Neural progenitor cell (in vitro differentiated cells): Measurements from ENCODE around the gene DNM2. TPM values are rescaled to one million over a fixed set of nuclear protein-coding genes. Genes with fewer than 3 reads are reported as not detected.

Source experiments
- DNase-seq: peaks from one replicate; pipeline ENCODE4 v3.0.0-alpha.2; 2016; ENCODE audit warnings: low spot score
- H2AFZ ChIP-seq: fragments of 200-600 bp; sonication (generic); replicated peaks from 2 replicates; pipeline ENCODE4 v1.6.1; 2016; ENCODE audit warnings: antibody characterized with exemption
- H3F3A ChIP-seq: fragments of 200-600 bp; sonication (generic); 2 replicates; pipeline ENCODE4 v1.6.1; 2016; ENCODE audit warnings: antibody characterized with exemption, low read depth
- H3K27ac ChIP-seq: fragments of 200-600 bp; sonication (generic); 2 replicates; pipeline ENCODE4 v1.5.1; 2016; ENCODE audit warnings: mild to moderate bottlenecking
- H3K27me3 ChIP-seq: fragments of 200-600 bp; sonication (generic); 2 replicates; pipeline ENCODE4 v1.6.1; 2016; ENCODE audit warnings: mild to moderate bottlenecking, moderate library complexity
- H3K36me3 ChIP-seq: fragments of 200-600 bp; sonication (generic); 2 replicates; pipeline ENCODE4 v1.5.1; 2016
- H3K4me1 ChIP-seq: fragments of 200-600 bp; sonication (generic); 2 replicates; pipeline ENCODE4 v1.6.1; 2016; ENCODE audit warnings: mixed run types
- H3K4me2 ChIP-seq: fragments of 200-600 bp; sonication (generic); 2 replicates; pipeline ENCODE4 v1.6.1; 2016
- H3K4me3 ChIP-seq: fragments of 200-600 bp; sonication (generic); 2 replicates; pipeline ENCODE4 v1.5.1; 2016
- H3K79me2 ChIP-seq: fragments of 200-600 bp; sonication (generic); 2 replicates; pipeline ENCODE4 v1.6.1; 2016; ENCODE audit warnings: low read depth
- H3K9ac ChIP-seq: fragments of 200-600 bp; sonication (generic); 2 replicates; pipeline ENCODE4 v1.6.1; 2016
- H3K9me3 ChIP-seq: fragments of 200-600 bp; sonication (generic); 2 replicates; pipeline ENCODE4 v1.5.1; 2016; ENCODE audit warnings: low read depth
- H4K20me1 ChIP-seq: fragments of 200-600 bp; sonication (generic); 2 replicates; pipeline ENCODE4 v1.6.1; 2016; ENCODE audit warnings: low read depth
- H3K27ac Mint-ChIP-seq: 3 replicates; pipeline ENCODE4 v1.8.0; 2021; ENCODE audit warnings: mixed read lengths
- H3K27me3 Mint-ChIP-seq: 2 replicates; pipeline ENCODE4 v1.8.0; 2022; ENCODE audit warnings: low read depth, mild to moderate bottlenecking, inconsistent platforms, moderate library complexity, mixed read lengths; ENCODE audit not compliant: insufficient read depth
- H3K36me3 Mint-ChIP-seq: 3 replicates; pipeline ENCODE4 v1.8.0; 2021; ENCODE audit warnings: mixed read lengths
- H3K4me1 Mint-ChIP-seq: 3 replicates; pipeline ENCODE4 v1.8.0; 2021; ENCODE audit warnings: mixed read lengths
- H3K4me3 Mint-ChIP-seq: 3 replicates; pipeline ENCODE4 v1.8.0; 2021; ENCODE audit warnings: mild to moderate bottlenecking, moderate library complexity, mixed read lengths
- H3K9me3 Mint-ChIP-seq: 3 replicates; pipeline ENCODE4 v1.8.0; 2020; ENCODE audit warnings: mixed read lengths
- CTCF ChIP-seq: fragments of 200-600 bp; sonication (generic); IDR thresholded peaks from 2 replicates; pipeline ENCODE4 v1.5.1; 2017; ENCODE audit warnings: antibody characterized with exemption, mild to moderate bottlenecking
- EZH2 ChIP-seq: fragments of 200-600 bp; sonication (generic); IDR thresholded peaks from 2 replicates; pipeline ENCODE4 v1.6.1; 2017; ENCODE audit warnings: antibody characterized with exemption, mild to moderate bottlenecking, moderate library complexity
- EZH2phosphoT487 ChIP-seq: fragments of 200-600 bp; sonication (generic); IDR thresholded peaks from 2 replicates; pipeline ENCODE4 v1.6.1; 2017; ENCODE audit warnings: antibody characterized with exemption
- total RNA-seq: library from RNA; depleted of rRNA; stranded (reverse); fragments of >200 nt; gene quantifications from 2 replicates; pipeline ENCODE4 v1.2.3, GENCODE V29; 2015; ENCODE audit warnings: low replicate concordance

DNM2 gene
- total RNA-seq, 1 donor from 2014 or later = 49.9 TPM

GRCh38 chr19:10763828-10764339 lies 46.0 kb downstream of the DNM2 start:
- no peak overlapping the region for H3K4me3 ChIP-seq
- H3K27me3 Mint-ChIP-seq = peaks cover 2% of the 10 kb centered on the region
- no peaks in the 10 kb centered on the region for H3K4me1 ChIP-seq
- H3K9me3 ChIP-seq = no peaks in the 10 kb centered on the region
- peaks cover 17% of the 10 kb centered on the region for H3K4me1 Mint-ChIP-seq
- peaks cover 11% of the 10 kb centered on the region for H4K20me1 ChIP-seq
- no peak overlapping the region for H2AFZ ChIP-seq
- H3K27ac ChIP-seq = no peak overlapping the region
- no peaks in the 10 kb centered on the region for H3K9me3 Mint-ChIP-seq
- peaks cover 4% of the 10 kb centered on the region for H3K36me3 Mint-ChIP-seq
- H3F3A ChIP-seq = no peaks in the 10 kb centered on the region
- no peak for DNase-seq
- H3K4me2 ChIP-seq = no peak overlapping the region
- TF ChIP-seq EZH2 (no peak), EZH2phosphoT487 (no peak), CTCF (no peak)
- peaks cover 10% of the 10 kb centered on the region for H3K79me2 ChIP-seq
- H3K9ac ChIP-seq = no peak overlapping the region
- no peak overlapping the region for H3K4me3 Mint-ChIP-seq
- H3K27me3 ChIP-seq = no peaks in the 10 kb centered on the region
- H3K36me3 ChIP-seq = no peaks in the 10 kb centered on the region
- H3K27ac Mint-ChIP-seq = no peak overlapping the region

DNA sequence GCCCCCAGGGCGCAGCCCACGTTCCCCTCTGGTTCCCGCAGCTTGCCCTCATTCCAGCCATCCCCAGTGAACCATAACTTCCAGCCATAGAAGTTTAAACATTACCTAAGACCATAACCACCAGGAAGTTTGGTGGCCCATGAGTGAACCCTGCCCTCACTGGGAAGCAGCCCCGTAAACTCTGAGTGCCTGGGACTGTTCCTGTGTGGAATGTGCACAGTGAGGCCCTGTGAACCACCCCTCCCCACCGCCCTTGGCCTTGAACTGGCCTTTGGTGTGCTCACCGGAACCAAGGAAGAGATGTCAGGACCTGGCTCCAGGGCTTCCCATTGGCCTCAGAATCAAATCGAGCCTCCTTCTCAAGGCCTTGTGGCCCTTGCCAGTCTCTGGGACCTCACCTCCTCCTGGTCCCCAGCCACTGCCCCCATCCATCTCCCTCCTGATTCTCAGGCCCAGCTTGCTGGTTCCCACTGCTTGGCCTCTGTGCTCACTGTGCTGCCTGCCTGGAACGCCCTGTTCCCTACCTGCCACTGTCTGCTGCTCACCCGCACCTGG lies 46.5 kb downstream of the DNM2 start:
- no peak for DNase-seq
- Mint-ChIP-seq H3K9me3 (no peaks in the 10 kb centered on the region), H3K36me3 (peaks cover 4% of the 10 kb centered on the region), H3K4me1 (peaks cover 17% of the 10 kb centered on the region), H3K27me3 (peaks cover 2% of the 10 kb centered on the region), H3K27ac (no peak overlapping the region), H3K4me3 (no peak overlapping the region)
- peaks cover 3% of the 10 kb centered on the region for H3F3A ChIP-seq
- H3K9me3 ChIP-seq = no peaks in the 10 kb centered on the region
- no peaks in the 10 kb centered on the region for H3K36me3 ChIP-seq
- peaks cover 10% of the 10 kb centered on the region for H3K79me2 ChIP-seq
- TF ChIP-seq CTCF = no peak
- TF ChIP-seq EZH2 = no peak
- no peak for TF ChIP-seq EZH2phosphoT487
- no peak overlapping the region for H3K9ac ChIP-seq
- no peaks in the 10 kb centered on the region for H3K27me3 ChIP-seq
- peaks cover 17% of the 10 kb centered on the region for H4K20me1 ChIP-seq
- no peak overlapping the region for H3K4me3 ChIP-seq
- no peaks in the 10 kb centered on the region for H3K4me1 ChIP-seq
- no peak overlapping the region for H3K27ac ChIP-seq
- H2AFZ ChIP-seq = no peak overlapping the region
- H3K4me2 ChIP-seq = no peak overlapping the region

DNA sequence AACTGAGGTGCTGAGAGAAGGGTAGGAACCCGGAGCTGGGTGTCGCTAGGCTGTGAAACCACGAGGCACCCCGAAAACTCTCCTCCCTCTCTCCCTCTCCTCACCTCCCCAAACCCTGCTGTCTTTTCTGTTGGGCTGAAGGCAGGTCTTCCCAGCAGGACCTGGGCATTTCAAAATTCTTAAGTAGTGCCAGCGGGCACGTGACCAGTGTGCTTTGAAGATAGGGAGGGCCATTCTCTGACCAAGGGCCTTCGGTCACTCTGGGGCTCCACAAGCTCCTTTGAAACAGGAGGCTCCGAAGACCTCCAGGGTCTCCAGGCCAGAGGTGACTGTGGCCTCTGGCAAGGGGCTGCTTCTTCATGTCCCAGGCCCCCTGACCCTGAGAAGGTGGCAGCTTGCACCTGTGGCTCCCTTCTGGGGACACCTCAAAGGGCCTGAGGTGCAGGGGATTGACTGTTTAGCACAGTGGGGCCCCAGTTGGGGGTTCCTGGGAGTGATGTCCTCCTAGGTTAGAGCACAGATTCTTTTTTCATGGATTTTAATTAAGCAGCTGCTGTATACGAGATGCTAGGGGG lies 48.3 kb downstream of the DNM2 start:
- no peak overlapping the region for H3K4me2 ChIP-seq

More for the DNA sequence above, 48.3 kb downstream of the DNM2 start:
- H4K20me1 ChIP-seq = peaks cover 18% of the 10 kb centered on the region
- no peak overlapping the region for H3K9ac ChIP-seq
- no peak overlapping the region for H3K4me3 ChIP-seq
- H3F3A ChIP-seq = peaks cover 6% of the 10 kb centered on the region
- H2AFZ ChIP-seq = no peak overlapping the region
- Mint-ChIP-seq H3K27ac (no peak overlapping the region), H3K9me3 (peaks cover 3% of the 10 kb centered on the region), H3K36me3 (peaks cover 6% of the 10 kb centered on the region), H3K4me3 (no peak overlapping the region), H3K4me1 (peaks cover 13% of the 10 kb centered on the region), H3K27me3 (no peaks in the 10 kb centered on the region)
- no peak for DNase-seq
- TF ChIP-seq EZH2phosphoT487 (no peak), CTCF (no peak), EZH2 (no peak)
- H3K27ac ChIP-seq = no peak overlapping the region
- no peaks in the 10 kb centered on the region for H3K27me3 ChIP-seq
- no peaks in the 10 kb centered on the region for H3K36me3 ChIP-seq
- no peaks in the 10 kb centered on the region for H3K4me1 ChIP-seq
- H3K79me2 ChIP-seq = peaks cover 10% of the 10 kb centered on the region
- H3K9me3 ChIP-seq = no peaks in the 10 kb centered on the region
